HepG2 (cell line): ENCODE measurements around the gene SLC29A1. TPM values are rescaled to one million over a fixed set of nuclear protein-coding genes. Genes with fewer than 3 reads are reported as not detected.
A peak's percentile ranks its signal among the peaks of the same experiment; 100 is the strongest.

Source experiments
- CBX2 ChIP-seq, 2 experiments: fragments of 200-600 bp in 1 of 2; sonication (generic); formaldehyde crosslinking in 1 of 2; IDR thresholded peaks; 2 replicates each; pipeline versions ENCODE4 v1.7.0 to v1.8.1; 2018 to 2022; ENCODE audit warnings: low read depth in 2 of 2, low read length in 1 of 2, mild to moderate bottlenecking in 1 of 2, missing genetic modification reagents in 1 of 2
- HDAC2 ChIP-seq: sonication (generic); formaldehyde crosslinking; IDR thresholded peaks from 2 replicates; pipeline ENCODE4 v1.4.0; 2020; ENCODE audit warnings: missing genetic modification reagents
- KDM5B ChIP-seq: sonication (generic); formaldehyde crosslinking; IDR thresholded peaks from 2 replicates; pipeline ENCODE4 v1.4.0; 2020; ENCODE audit warnings: missing genetic modification reagents, mild to moderate bottlenecking, borderline replicate concordance
- NFATC3 ChIP-seq: sonication (generic); formaldehyde crosslinking; IDR thresholded peaks from 2 replicates; pipeline ENCODE4 v1.5.1; 2020; ENCODE audit warnings: mild to moderate bottlenecking, missing genetic modification reagents
- PAX8 ChIP-seq: sonication (generic); formaldehyde crosslinking; IDR thresholded peaks from 2 replicates; pipeline ENCODE4 v1.8.0; 2022; ENCODE audit warnings: mild to moderate bottlenecking, missing genetic modification reagents, borderline replicate concordance
- POLR2AphosphoS2 ChIP-seq: IDR thresholded peaks from 2 replicates; pipeline ENCODE4 v1.6.1; 2011; ENCODE audit warnings: low read depth, low read length, improper control_type of control experiment
- POLR2G ChIP-seq: fragments of 200-400 bp; formaldehyde crosslinking; IDR thresholded peaks from 2 replicates; pipeline ENCODE4 v1.6.1; 2018; ENCODE audit warnings: mild to moderate bottlenecking, low read depth, low read length, moderate library complexity
- ZBTB7B ChIP-seq: sonication (generic); formaldehyde crosslinking; IDR thresholded peaks from 2 replicates; pipeline ENCODE4 v1.4.0; 2020; ENCODE audit warnings: missing genetic modification reagents
- ZNF383 ChIP-seq: sonication (generic); formaldehyde crosslinking; IDR thresholded peaks from 2 replicates; pipeline ENCODE4 v1.4.0; 2020; ENCODE audit warnings: missing genetic modification reagents, mild to moderate bottlenecking, borderline replicate concordance
- ZNF562 ChIP-seq: sonication (generic); formaldehyde crosslinking; IDR thresholded peaks from 2 replicates; pipeline ENCODE4 v1.8.0; 2022; ENCODE audit warnings: missing genetic modification reagents, borderline replicate concordance
- ZNF619 ChIP-seq: sonication (generic); formaldehyde crosslinking; IDR thresholded peaks from 2 replicates; pipeline ENCODE4 v1.4.0; 2020; ENCODE audit warnings: mild to moderate bottlenecking, missing genetic modification reagents
- polyA plus RNA-seq, 8 experiments: library from polyadenylated mRNA; depleted of rRNA in 3 of 8; stranded (reverse) in 7 of 8; unstranded in 1 of 8; fragments of >200 nt; fragmentation: Illumina TruSeq in 4 of 8; extraction: Trizol in 4 of 8; gene quantifications; 2 replicates each; pipeline versions ENCODE4 v1.2.1 to v1.2.3, GENCODE V29; 2011 to 2016; ENCODE audit warnings: low read depth in 4 of 8, missing spikeins in 1 of 8, mixed read lengths in 1 of 8; ENCODE audit not compliant: insufficient read depth in 1 of 8
- total RNA-seq, 5 experiments: library from RNA; depleted of rRNA; stranded (reverse); fragments of >200 nt; fragmentation: Illumina TruSeq; extraction: Trizol; gene quantifications; 2 replicates each; pipeline ENCODE4 v1.2.3, GENCODE V29; 2016; ENCODE audit warnings: low read depth in 1 of 5
- TF ChIP-seq, protein P1 (sequence below): sonication (generic); formaldehyde crosslinking; IDR thresholded peaks from 2 replicates; pipeline ENCODE4 v1.4.0; 2020; ENCODE audit warnings: missing genetic modification reagents, borderline replicate concordance
- TF ChIP-seq, protein P2 (sequence below): sonication (generic); formaldehyde crosslinking; IDR thresholded peaks from 2 replicates; pipeline ENCODE4 v1.4.0; 2020; ENCODE audit warnings: mild to moderate bottlenecking, missing genetic modification reagents
- TF ChIP-seq, protein P3 (sequence below): sonication (generic); formaldehyde crosslinking; IDR thresholded peaks from 2 replicates; pipeline ENCODE4 v1.8.0; 2022; ENCODE audit warnings: missing genetic modification reagents, mild to moderate bottlenecking, moderate library complexity, borderline replicate concordance
- TF ChIP-seq, protein P4 (sequence below): sonication (generic); formaldehyde crosslinking; IDR thresholded peaks from 2 replicates; pipeline ENCODE4 v1.8.0; 2022; ENCODE audit warnings: mild to moderate bottlenecking, missing genetic modification reagents
- TF ChIP-seq, protein P5 (sequence below): sonication (generic); formaldehyde crosslinking; IDR thresholded peaks from 2 replicates; pipeline ENCODE4 v1.5.1; 2020; ENCODE audit warnings: mild to moderate bottlenecking, missing genetic modification reagents, borderline replicate concordance
- TF ChIP-seq, protein P6 (sequence below): IDR thresholded peaks from 2 replicates; pipeline ENCODE4 v1.6.1; 2016; ENCODE audit warnings: mild to moderate bottlenecking, missing biosample characterization, missing genetic modification reagents

SLC29A1 gene
- total and polyA plus RNA-seq, 2 of the 13 experiments (the other 11 are each of a cell fraction or from before 2014, with no cell fraction given), result 43.2 to 106 TPM

DNA sequence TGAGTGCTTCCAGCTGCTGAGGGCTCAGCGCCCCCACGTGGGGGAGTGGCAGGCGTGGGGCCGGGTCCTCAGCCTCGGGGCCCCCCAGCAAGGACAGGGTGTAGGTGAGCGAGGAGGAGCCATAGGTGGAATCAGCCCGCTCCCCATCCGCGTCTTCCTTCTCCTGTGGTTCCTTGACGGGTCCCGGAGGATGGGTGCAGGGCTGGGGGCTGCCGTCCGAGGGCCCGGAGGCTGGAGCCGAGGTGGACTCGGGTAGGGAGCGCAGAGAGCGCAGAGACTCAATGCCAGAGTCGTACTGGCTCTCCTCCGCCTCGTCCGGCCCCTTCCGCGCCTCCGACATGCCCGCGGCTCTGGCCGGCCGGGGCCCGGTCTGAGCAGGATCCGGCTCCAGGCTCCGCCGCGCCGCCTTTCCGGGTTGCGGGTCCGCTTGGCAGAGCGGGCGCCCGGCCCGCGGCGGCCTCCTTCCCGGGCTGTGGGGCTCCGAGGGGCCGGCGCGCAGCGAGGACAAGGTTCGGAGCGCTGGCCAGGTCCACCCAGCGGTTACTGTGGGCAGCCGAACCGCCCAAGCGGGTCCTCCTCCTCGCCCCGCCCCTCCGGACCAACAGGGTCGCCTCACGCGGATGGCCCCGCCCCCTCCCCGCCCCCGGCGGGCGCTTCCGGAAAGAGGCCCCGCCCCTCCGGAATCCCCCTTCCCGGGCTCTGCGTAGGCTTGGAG lies 41.8 kb downstream of the SLC29A1 start, which contains the start of gene NFKBIE (continued):
- no peak for TF ChIP-seq CBX2 (IDR thresholded peaks at IDR 0.05; ENCODE audit: low read depth, low read length)
- TF ChIP-seq CBX2 (CRISPR knock-in tag; IDR thresholded peaks at IDR 0.05; ENCODE audit: low read depth), result 0 out of 2 replicates have a peak, but pooled peaks have one; percentile 33
- no peak for TF ChIP-seq ZNF562
- TF ChIP-seq, protein P1, sequence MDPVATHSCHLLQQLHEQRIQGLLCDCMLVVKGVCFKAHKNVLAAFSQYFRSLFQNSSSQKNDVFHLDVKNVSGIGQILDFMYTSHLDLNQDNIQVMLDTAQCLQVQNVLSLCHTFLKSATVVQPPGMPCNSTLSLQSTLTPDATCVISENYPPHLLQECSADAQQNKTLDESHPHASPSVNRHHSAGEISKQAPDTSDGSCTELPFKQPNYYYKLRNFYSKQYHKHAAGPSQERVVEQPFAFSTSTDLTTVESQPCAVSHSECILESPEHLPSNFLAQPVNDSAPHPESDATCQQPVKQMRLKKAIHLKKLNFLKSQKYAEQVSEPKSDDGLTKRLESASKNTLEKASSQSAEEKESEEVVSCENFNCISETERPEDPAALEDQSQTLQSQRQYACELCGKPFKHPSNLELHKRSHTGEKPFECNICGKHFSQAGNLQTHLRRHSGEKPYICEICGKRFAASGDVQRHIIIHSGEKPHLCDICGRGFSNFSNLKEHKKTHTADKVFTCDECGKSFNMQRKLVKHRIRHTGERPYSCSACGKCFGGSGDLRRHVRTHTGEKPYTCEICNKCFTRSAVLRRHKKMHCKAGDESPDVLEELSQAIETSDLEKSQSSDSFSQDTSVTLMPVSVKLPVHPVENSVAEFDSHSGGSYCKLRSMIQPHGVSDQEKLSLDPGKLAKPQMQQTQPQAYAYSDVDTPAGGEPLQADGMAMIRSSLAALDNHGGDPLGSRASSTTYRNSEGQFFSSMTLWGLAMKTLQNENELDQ (CRISPR knock-in tag), result 0 out of 2 replicates have a peak, but pooled peaks have one; percentile 41
- TF ChIP-seq, protein P2, sequence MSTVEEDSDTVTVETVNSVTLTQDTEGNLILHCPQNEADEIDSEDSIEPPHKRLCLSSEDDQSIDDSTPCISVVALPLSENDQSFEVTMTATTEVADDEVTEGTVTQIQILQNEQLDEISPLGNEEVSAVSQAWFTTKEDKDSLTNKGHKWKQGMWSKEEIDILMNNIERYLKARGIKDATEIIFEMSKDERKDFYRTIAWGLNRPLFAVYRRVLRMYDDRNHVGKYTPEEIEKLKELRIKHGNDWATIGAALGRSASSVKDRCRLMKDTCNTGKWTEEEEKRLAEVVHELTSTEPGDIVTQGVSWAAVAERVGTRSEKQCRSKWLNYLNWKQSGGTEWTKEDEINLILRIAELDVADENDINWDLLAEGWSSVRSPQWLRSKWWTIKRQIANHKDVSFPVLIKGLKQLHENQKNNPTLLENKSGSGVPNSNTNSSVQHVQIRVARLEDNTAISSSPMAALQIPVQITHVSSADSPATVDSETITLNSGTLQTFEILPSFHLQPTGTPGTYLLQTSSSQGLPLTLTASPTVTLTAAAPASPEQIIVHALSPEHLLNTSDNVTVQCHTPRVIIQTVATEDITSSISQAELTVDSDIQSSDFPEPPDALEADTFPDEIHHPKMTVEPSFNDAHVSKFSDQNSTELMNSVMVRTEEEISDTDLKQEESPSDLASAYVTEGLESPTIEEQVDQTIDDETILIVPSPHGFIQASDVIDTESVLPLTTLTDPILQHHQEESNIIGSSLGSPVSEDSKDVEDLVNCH (CRISPR knock-in tag), result no peak
- peak; percentile 88; the same call in 1 of the 2 replicates for TF ChIP-seq ZNF619 (CRISPR knock-in tag)
- TF ChIP-seq ZNF383 (CRISPR knock-in tag), result no peak
- no peak for TF ChIP-seq POLR2AphosphoS2
- TF ChIP-seq POLR2G, result peak; percentile 93
- TF ChIP-seq, protein P3, sequence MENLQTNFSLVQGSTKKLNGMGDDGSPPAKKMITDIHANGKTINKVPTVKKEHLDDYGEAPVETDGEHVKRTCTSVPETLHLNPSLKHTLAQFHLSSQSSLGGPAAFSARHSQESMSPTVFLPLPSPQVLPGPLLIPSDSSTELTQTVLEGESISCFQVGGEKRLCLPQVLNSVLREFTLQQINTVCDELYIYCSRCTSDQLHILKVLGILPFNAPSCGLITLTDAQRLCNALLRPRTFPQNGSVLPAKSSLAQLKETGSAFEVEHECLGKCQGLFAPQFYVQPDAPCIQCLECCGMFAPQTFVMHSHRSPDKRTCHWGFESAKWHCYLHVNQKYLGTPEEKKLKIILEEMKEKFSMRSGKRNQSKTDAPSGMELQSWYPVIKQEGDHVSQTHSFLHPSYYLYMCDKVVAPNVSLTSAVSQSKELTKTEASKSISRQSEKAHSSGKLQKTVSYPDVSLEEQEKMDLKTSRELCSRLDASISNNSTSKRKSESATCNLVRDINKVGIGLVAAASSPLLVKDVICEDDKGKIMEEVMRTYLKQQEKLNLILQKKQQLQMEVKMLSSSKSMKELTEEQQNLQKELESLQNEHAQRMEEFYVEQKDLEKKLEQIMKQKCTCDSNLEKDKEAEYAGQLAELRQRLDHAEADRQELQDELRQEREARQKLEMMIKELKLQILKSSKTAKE (CRISPR knock-in tag), result peak; percentile 43; the same call in 1 of the 2 replicates
- no peak; the same call in 1 of the 2 replicates for TF ChIP-seq KDM5B (CRISPR knock-in tag)
- peak; percentile 94; the same call in 1 of the 2 replicates for TF ChIP-seq PAX8 (CRISPR knock-in tag)
- TF ChIP-seq ZBTB7B (CRISPR knock-in tag), result 0 out of 2 replicates have a peak, but pooled peaks have one; percentile 52
- TF ChIP-seq NFATC3, result no peak
- TF ChIP-seq, protein P4, sequence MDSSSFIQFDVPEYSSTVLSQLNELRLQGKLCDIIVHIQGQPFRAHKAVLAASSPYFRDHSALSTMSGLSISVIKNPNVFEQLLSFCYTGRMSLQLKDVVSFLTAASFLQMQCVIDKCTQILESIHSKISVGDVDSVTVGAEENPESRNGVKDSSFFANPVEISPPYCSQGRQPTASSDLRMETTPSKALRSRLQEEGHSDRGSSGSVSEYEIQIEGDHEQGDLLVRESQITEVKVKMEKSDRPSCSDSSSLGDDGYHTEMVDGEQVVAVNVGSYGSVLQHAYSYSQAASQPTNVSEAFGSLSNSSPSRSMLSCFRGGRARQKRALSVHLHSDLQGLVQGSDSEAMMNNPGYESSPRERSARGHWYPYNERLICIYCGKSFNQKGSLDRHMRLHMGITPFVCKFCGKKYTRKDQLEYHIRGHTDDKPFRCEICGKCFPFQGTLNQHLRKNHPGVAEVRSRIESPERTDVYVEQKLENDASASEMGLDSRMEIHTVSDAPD (CRISPR knock-in tag), result no peak
- TF ChIP-seq, protein P5, sequence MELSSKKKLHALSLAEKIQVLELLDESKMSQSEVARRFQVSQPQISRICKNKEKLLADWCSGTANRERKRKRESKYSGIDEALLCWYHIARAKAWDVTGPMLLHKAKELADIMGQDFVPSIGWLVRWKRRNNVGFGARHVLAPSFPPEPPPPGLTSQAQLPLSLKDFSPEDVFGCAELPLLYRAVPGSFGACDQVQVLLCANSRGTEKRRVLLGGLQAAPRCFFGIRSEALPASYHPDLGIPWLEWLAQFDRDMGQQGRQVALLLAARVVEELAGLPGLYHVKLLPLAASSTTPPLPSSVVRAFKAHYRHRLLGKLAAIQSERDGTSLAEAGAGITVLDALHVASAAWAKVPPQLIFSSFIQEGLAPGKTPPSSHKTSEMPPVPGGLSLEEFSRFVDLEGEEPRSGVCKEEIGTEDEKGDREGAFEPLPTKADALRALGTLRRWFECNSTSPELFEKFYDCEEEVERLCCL, result no peak
- TF ChIP-seq, protein P6, sequence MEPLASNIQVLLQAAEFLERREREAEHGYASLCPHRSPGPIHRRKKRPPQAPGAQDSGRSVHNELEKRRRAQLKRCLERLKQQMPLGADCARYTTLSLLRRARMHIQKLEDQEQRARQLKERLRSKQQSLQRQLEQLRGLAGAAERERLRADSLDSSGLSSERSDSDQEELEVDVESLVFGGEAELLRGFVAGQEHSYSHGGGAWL (CRISPR knock-in tag), result peak; percentile 78; the same call in 1 of the 2 replicates
- peak; percentile 62 for TF ChIP-seq HDAC2 (CRISPR knock-in tag)
